Heart left ventricle (tissue), 16 donors: ENCODE measurements around the gene RPL35. TPM values are rescaled to one million over a fixed set of nuclear protein-coding genes. Genes with fewer than 3 reads are reported as not detected.

Experiments
- ATAC-seq, 4 donors: fragments of 200-7000 bp; cut with Tn5 transposase; one replicate each; pipeline ENCODE4 v1.9.1; 2020 to 2022; ENCODE audit warnings: moderate library complexity in 4 of 4, mild to moderate bottlenecking in 3 of 4, moderate number of reproducible peaks in 1 of 4
- DNase-seq, 5 donors: peaks; one replicate each; pipeline ENCODE4 v3.0.0-alpha.2; 2020
- H3K27ac ChIP-seq, 12 donors: fragments of 200-600 bp; sonication (generic) in 4 of 12; one replicate each; pipeline versions ENCODE4 v1.5.0 to v1.8.0; 2016 to 2022; ENCODE audit warnings: mild to moderate bottlenecking in 2 of 12
- H3K27me3 ChIP-seq, 9 donors: fragments of 200-600 bp; sonication (generic) in 2 of 9; one replicate each; pipeline versions ENCODE4 v1.5.1 to v1.8.0; 2016 to 2022; ENCODE audit warnings: mild to moderate bottlenecking in 3 of 9
- H3K36me3 ChIP-seq, 9 donors: fragments of 200-600 bp; sonication (generic) in 2 of 9; one replicate each; pipeline versions ENCODE4 v1.5.0 to v1.8.0; 2018 to 2022; ENCODE audit warnings: mild to moderate bottlenecking in 2 of 9
- H3K4me1 ChIP-seq, 12 donors: fragments of 200-600 bp; sonication (generic) in 4 of 12; one replicate each; pipeline versions ENCODE4 v1.5.0 to v1.8.0; 2016 to 2022; ENCODE audit warnings: mild to moderate bottlenecking in 3 of 12
- H3K4me3 ChIP-seq, 12 donors: fragments of 200-600 bp; sonication (generic) in 4 of 12; one replicate each; pipeline versions ENCODE4 v1.5.0 to v1.8.0; 2017 to 2022; ENCODE audit warnings: mild to moderate bottlenecking in 9 of 12, moderate library complexity in 4 of 12
- H3K9me3 ChIP-seq, 12 donors: fragments of 200-600 bp; sonication (generic) in 4 of 12; one replicate each; pipeline versions ENCODE4 v1.5.0 to v1.8.0; 2016 to 2022; ENCODE audit warnings: mild to moderate bottlenecking in 1 of 12
- CTCF ChIP-seq, 12 donors: fragments of 200-600 bp; sonication (generic) in 4 of 12; IDR thresholded peaks; one replicate each; pipeline versions ENCODE4 v1.5.0 to v1.8.0; 2018 to 2022; ENCODE audit warnings: antibody characterized with exemption in 12 of 12, mild to moderate bottlenecking in 5 of 12
- POLR2A ChIP-seq, 2 donors: fragments of 450-650 bp; IDR thresholded peaks; one replicate each; pipeline ENCODE4 v1.6.1; 2017; ENCODE audit warnings: antibody characterized with exemption in 2 of 2, mild to moderate bottlenecking in 2 of 2, moderate library complexity in 2 of 2
- WGBS, 4 donors: extraction: QIAGEN DNeasy Blood & Tissue Kit in 2 of 4; methylation state at CpG; one replicate each; pipeline versions ENCODE4 v1.1.5 to v1.1.7; 2013 to 2018; 5-methylcytosine and 5-hydroxymethylcytosine counted together
- intact Hi-C, 10 donors: fragments of 100-400 bp; cut with DNase I; formaldehyde crosslinking; loops; one replicate each; pipeline versions ENCODE4 v1.11.1 to v1.14.2; 2022
- polyA plus RNA-seq, 2 donors: library from polyadenylated mRNA; stranded (reverse); fragments of 200-250 nt; gene quantifications; one replicate each; pipeline ENCODE4 v1.2.3, GENCODE V29; 2013
- total RNA-seq, 9 donors: library from RNA; depleted of rRNA in 2 of 9; stranded (reverse); fragments of >200 nt in 2 of 9; fragmentation: NEBNext Ultra II Directional in 3 of 9; extraction: Animal tissue kit (Norgen Biotek cat#: 25700) in 3 of 9; gene quantifications; one replicate each; pipeline versions ENCODE4 v1.1.0 to v1.2.4, GENCODE V29; 2016 to 2023
- donor health status: ischemic (EF 13 %, LVEDD 7.1; RV severe dilation, severe dysfunction).
- donor health status: healthy with polysubstance abuse.
- donor health status: DM: no; HTN: yes; CAD: no.
- donor health status: DM: no; HTN: no; CAD: no.
- donor health status: ischemic (EF 25% LVEDD 6.9; RV normal size, moderate dysfunction).
- donor health status: ischemic (EF 25% LVEDD 5.7; RV mildly dilated, moderate dysfunction).
- donor health status: healthy.
- donor health status: DM: yes; HTN: yes; CAD: no.
- donor health status: ischemic (EF 35%, LVEDD 5.7; RV mildly dilated, moderate dysfunction).
- donor health status: nonischemic (EF 11% LVEDD 7.7; RV severe dilation, severe dysfunction).
- donor health status: DM: yes; HTN: yes; CAD: no.
- donor health status: PGD.
- donor health status: ischemic (EF 29% LVEDD 5.4; RV normal size, mild dysfunction).
- donor health status: nonischemic (EF 23%, LVEDD 6.1; RV moderate dilation, normal function).

Gene RPL35
- total and polyA plus RNA-seq, 11 donors: 600 to 3,054 (median 868) TPM

- H3K27me3 ChIP-seq: no peaks in the 10 kb centered on the region
- TF ChIP-seq POLR2A (IDR thresholded peaks at IDR 0.05): no peak
- peak in 6 of 12 donors; percentile 7 to 31 (median 21) for TF ChIP-seq CTCF (IDR thresholded peaks at IDR 0.05)
- intact Hi-C loops: loop anchor here in 2 of 10 donors (10.0 kb wide), 2 partner anchors 231 to 289 kb away; partner anchors contain the start of gene SCAI (in 1 of the 2)
- no peak for DNase-seq
- H3K4me3 ChIP-seq: no peak overlapping the region
- no peak overlapping the region for H3K27ac ChIP-seq
- 63 to 73% (median 67%) methylated on average over 12 to 16 of the region's 16 CpGs for WGBS, 4 donors
- peaks cover 0 to 48% (median 42%) of the 10 kb centered on the region in 9 donors for H3K36me3 ChIP-seq
- H3K9me3 ChIP-seq: no peaks in the 10 kb centered on the region
- H3K4me1 ChIP-seq: peaks cover 0 to 51% (median 38%) of the 10 kb centered on the region in 12 donors
- no peak for ATAC-seq
Observed at GRCh38 chr9:124855944-124856765, 5.6 kb downstream of the RPL35 start.

GRCh38 chr9:124855566-124855943, 6.2 kb downstream of the RPL35 start:
- H3K9me3 ChIP-seq: no peaks in the 10 kb centered on the region
- intact Hi-C loops: loop anchor here in 2 of 10 donors (10.0 kb wide), 2 partner anchors 231 to 289 kb away; partner anchors contain the start of gene SCAI (in 1 of the 2)
- H3K4me1 ChIP-seq: peaks cover 0 to 51% (median 32%) of the 10 kb centered on the region in 12 donors
- H3K4me3 ChIP-seq: no peak overlapping the region
- no peak for DNase-seq
- peaks cover 0 to 45% (median 41%) of the 10 kb centered on the region in 9 donors for H3K36me3 ChIP-seq
- no peaks in the 10 kb centered on the region for H3K27me3 ChIP-seq
- WGBS, 4 donors: 83 to 85% (median 84%) methylated on average over 18 of the region's 18 CpGs
- TF ChIP-seq POLR2A (IDR thresholded peaks at IDR 0.05) (no peak), CTCF (IDR thresholded peaks at IDR 0.05) (no peak)
- no peak overlapping the region for H3K27ac ChIP-seq
- no peak for ATAC-seq

GRCh38 chr9:124854822-124855221, 6.9 kb downstream of the RPL35 start:
- Histone ChIP-seq H3K27ac (no peak overlapping the region), H3K27me3 (no peaks in the 10 kb centered on the region), H3K4me1 (peaks cover 0 to 49% (median 25%) of the 10 kb centered on the region in 12 donors), H3K4me3 (no peak overlapping the region), H3K9me3 (no peaks in the 10 kb centered on the region), H3K36me3 (peaks cover 0 to 38% (median 33%) of the 10 kb centered on the region in 9 donors)
- ATAC-seq (no peak), DNase-seq (no peak)
- intact Hi-C loops: loop anchor here in 2 of 10 donors (10.0 kb wide), 2 partner anchors 230 to 290 kb away; partner anchors contain the start of gene SCAI (in 1 of the 2)
- WGBS, 4 donors: 69 to 74% (median 72%) methylated on average over 7 of the region's 7 CpGs
- TF ChIP-seq CTCF (IDR thresholded peaks at IDR 0.05) (no peak), POLR2A (IDR thresholded peaks at IDR 0.05) (no peak)

- Histone ChIP-seq H3K27ac (no peak overlapping the region), H3K9me3 (no peaks in the 10 kb centered on the region), H3K27me3 (no peaks in the 10 kb centered on the region), H3K4me1 (peaks cover 0 to 50% (median 21%) of the 10 kb centered on the region in 12 donors), H3K36me3 (peaks cover 0 to 31% (median 27%) of the 10 kb centered on the region in 9 donors), H3K4me3 (no peak overlapping the region)
- 86 to 97% (median 88%) methylated on average over 7 to 8 of the region's 8 CpGs for WGBS, 4 donors
- DNase-seq (peak in 1 of 5 donors; percentile 48), ATAC-seq (no peak)
- no peak for TF ChIP-seq CTCF (IDR thresholded peaks at IDR 0.05)
- TF ChIP-seq POLR2A (IDR thresholded peaks at IDR 0.05): no peak
- intact Hi-C loops: loop anchor here in 2 of 10 donors (10.0 kb wide), 2 partner anchors 229 to 291 kb away; partner anchors contain the start of gene SCAI (in 1 of the 2)
Observed at GRCh38 chr9:124854161-124854560, 7.6 kb downstream of the RPL35 start.
